ENCODE data around the gene ICAM1. TPM values are rescaled to one million over a fixed set of nuclear protein-coding genes. Genes with fewer than 3 reads are reported as not detected.

ICAM1 gene
- total RNA-seq, 3 donors from 2014 or later (not counting 1 experiment from before 2014, with no cell fraction given) = 33.1 to 73.7 (median 56.5) TPM

GRCh38 chr19:10274589-10274988 lies 3.7 kb downstream of the ICAM1 start:
- H3K27me3 Mint-ChIP-seq (ENCODE audit: low read depth in 2 of 2) = no peaks in the 10 kb centered on the region

GRCh38 chr19:10277795-10278589 lies 7.1 kb downstream of the ICAM1 start:
- Histone ChIP-seq H3K9me3 (ENCODE audit: control insufficient read depth, insufficient read depth, low read length) (no peaks in the 10 kb centered on the region), H3K27me3 (ENCODE audit: control insufficient read depth, insufficient read depth, low read length) (no peaks in the 10 kb centered on the region), H3K36me3 (ENCODE audit: control insufficient read depth, insufficient read depth, low read length) (peaks cover 23% of the 10 kb centered on the region), H3K4me3 (ENCODE audit: low read length) (no peak overlapping the region), H3K4me1 (ENCODE audit: control insufficient read depth, insufficient read depth, low read length) (peaks cover 29% of the 10 kb centered on the region), H3K27ac (ENCODE audit: low read length) (no peak overlapping the region)
- no peak for DNase-seq
- Mint-ChIP-seq H3K9me3 (no peaks in the 10 kb centered on the region), H3K27me3 (ENCODE audit: low read depth in 2 of 2) (no peaks in the 10 kb centered on the region), H3K27ac (peak overlapping the region in 1 of 2 donors; percentile 41), H3K36me3 (no peaks in the 10 kb centered on the region), H3K4me1 (peaks cover 24 to 27% of the 10 kb centered on the region in 2 donors), H3K4me3 (no peak overlapping the region)
- no peak for ATAC-seq
- TF ChIP-seq CTCF (IDR thresholded peaks at IDR 0.05) = no peak
- intact Hi-C loops (cut with micrococcal nuclease) = no loop called here
- 93% methylated on average over 9 of the region's 9 CpGs for WGBS (ENCODE audit: insufficient coverage)

More at GRCh38 chr19:10274589-10274988, 3.7 kb downstream of the ICAM1 start:
- peaks cover 48% of the 10 kb centered on the region for H3K4me1 ChIP-seq (ENCODE audit: control insufficient read depth, insufficient read depth, low read length)
- H3K4me3 ChIP-seq (ENCODE audit: low read length) = no peak overlapping the region
- intact Hi-C loops (cut with micrococcal nuclease) = loop anchor here (5.0 kb wide), 1 partner anchor 163 kb away; no protein-coding TSS in a partner anchor
- no peak overlapping the region for H3K27ac ChIP-seq (ENCODE audit: low read length)
- TF ChIP-seq CTCF (IDR thresholded peaks at IDR 0.05) = no peak
- Mint-ChIP-seq H3K9me3 (no peaks in the 10 kb centered on the region), H3K27ac (peak overlapping the region; percentile 12 to 94), H3K36me3 (no peaks in the 10 kb centered on the region), H3K4me3 (no peak overlapping the region), H3K4me1 (peaks cover 35 to 43% of the 10 kb centered on the region in 2 donors)
- no peaks in the 10 kb centered on the region for H3K9me3 ChIP-seq (ENCODE audit: control insufficient read depth, insufficient read depth, low read length)
- ATAC-seq = no peak
- H3K27me3 ChIP-seq (ENCODE audit: control insufficient read depth, insufficient read depth, low read length) = no peaks in the 10 kb centered on the region
- H3K36me3 ChIP-seq (ENCODE audit: control insufficient read depth, insufficient read depth, low read length) = peaks cover 23% of the 10 kb centered on the region
- DNase-seq = peak in 1 of 2 donors; percentile 3
- 97% methylated on average over 10 of the region's 10 CpGs for WGBS (ENCODE audit: insufficient coverage)

DNA sequence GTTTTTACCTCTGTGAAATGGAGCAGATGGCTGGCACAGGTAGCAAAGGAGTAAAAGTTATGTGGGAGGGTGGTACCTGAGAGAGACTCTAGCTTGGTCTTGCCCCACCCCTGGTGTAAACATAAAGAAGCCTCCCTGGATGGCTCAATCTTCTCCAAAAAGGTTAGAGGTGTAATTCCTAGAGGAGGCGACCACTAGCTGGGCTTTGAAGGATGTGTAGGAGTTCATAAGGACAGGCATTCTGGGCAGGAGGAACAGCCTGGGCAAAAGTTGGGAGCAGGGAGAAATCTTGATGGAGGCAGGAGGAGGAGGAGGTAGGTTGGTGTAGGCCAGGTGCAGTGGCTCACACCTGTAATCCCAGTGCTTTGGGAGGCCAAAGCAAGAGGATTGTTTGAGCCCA lies 8.0 kb downstream of the ICAM1 start:
- Histone ChIP-seq H3K36me3 (ENCODE audit: control insufficient read depth, insufficient read depth, low read length) (peaks cover 30% of the 10 kb centered on the region), H3K9me3 (ENCODE audit: control insufficient read depth, insufficient read depth, low read length) (no peaks in the 10 kb centered on the region), H3K27ac (ENCODE audit: low read length) (no peak overlapping the region), H3K4me3 (ENCODE audit: low read length) (no peak overlapping the region), H3K27me3 (ENCODE audit: control insufficient read depth, insufficient read depth, low read length) (no peaks in the 10 kb centered on the region), H3K4me1 (ENCODE audit: control insufficient read depth, insufficient read depth, low read length) (peaks cover 28% of the 10 kb centered on the region)
- Mint-ChIP-seq H3K27me3 (ENCODE audit: low read depth in 2 of 2) (no peaks in the 10 kb centered on the region), H3K36me3 (no peaks in the 10 kb centered on the region), H3K4me1 (peaks cover 24 to 25% of the 10 kb centered on the region in 2 donors), H3K4me3 (peak overlapping the region; percentile 25), H3K27ac (peak overlapping the region; percentile 75 to 84), H3K9me3 (no peaks in the 10 kb centered on the region)
- ATAC-seq = no peak
- intact Hi-C loops (cut with micrococcal nuclease) = no loop called here
- 100% methylated on average over 1 of the region's 1 CpG for WGBS (ENCODE audit: insufficient coverage)
- TF ChIP-seq CTCF (IDR thresholded peaks at IDR 0.05) = no peak
- no peak for DNase-seq

Data from natural killer cell (primary cell).